GM12878 (cell line): ENCODE data around the gene IL31. TPM values are rescaled to one million over a fixed set of nuclear protein-coding genes. Genes with fewer than 3 reads are reported as not detected.

Experiments used
- ATAC-seq: fragments of 200-7000 bp; cut with Tn5 transposase; 3 replicates; pipeline ENCODE4 v1.9.1; 2020; ENCODE audit warnings: mild to moderate bottlenecking, moderate library complexity
- BruUV-seq: library from RNA; stranded (reverse); fragments of 400-500 nt; replicated peaks from 2 replicates; lab custom pipeline; 2021; lab: Mats Ljungman, UMichigan
- CTCF ChIA-PET: fragments of 300-600 bp; sonication (Branson Sonifier 250); formaldehyde crosslinking; extraction: SDS; loops from one replicate; lab custom pipeline; 2021; ENCODE audit warnings: inconsistent platforms; lab: Yijun Ruan, JAX
- POLR2A ChIA-PET: fragments of 350-600 bp; formaldehyde crosslinking; extraction: SDS; loops from one replicate; lab custom pipeline; 2021; ENCODE audit warnings: inconsistent platforms; lab: Charles Lee
- RAD21 ChIA-PET: fragments of 300-600 bp; sonication (Branson Sonifier 250); formaldehyde crosslinking; loops from one replicate; lab custom pipeline; 2023; ENCODE audit warnings: antibody characterized with exemption; ENCODE audit not compliant: unreplicated experiment; lab: Charles Lee
- SMC1A ChIA-PET: fragments of 300-600 bp; sonication (Branson Sonifier 250); formaldehyde crosslinking; loops from one replicate; lab custom pipeline; 2023; ENCODE audit not compliant: unreplicated experiment, uncharacterized antibody; lab: Charles Lee
- DNase-seq: peaks from one replicate; pipeline ENCODE4 v3.0.0-alpha.2; 2011; ENCODE audit warnings: low read depth, low spot score
- FAIRE-seq: peaks from 3 replicates; lab custom pipeline; 2011; peaks lifted over from hg19 to GRCh38; lab: Jason Lieb, UNC
- H2AFZ ChIP-seq: 2 replicates; pipeline ENCODE4 v1.6.0; 2011; ENCODE audit warnings: low read depth, low read length, control low read depth; ENCODE audit not compliant: control insufficient read depth
- H3K27ac ChIP-seq: 2 replicates; pipeline ENCODE4 v1.5.1; 2011; ENCODE audit warnings: control low read depth; ENCODE audit not compliant: control insufficient read depth, insufficient read depth
- H3K27me3 ChIP-seq, 2 experiments: replicated peaks in 1 of 2; 2 replicates each; pipeline versions ENCODE4 v1.6.0 to v1.6.1; 2011; ENCODE audit warnings: low read length in 1 of 2; ENCODE audit not compliant: control insufficient read depth in 2 of 2, insufficient read depth in 2 of 2
- H3K36me3 ChIP-seq, 2 experiments: 2 replicates each; pipeline ENCODE4 v1.5.1; 2011; ENCODE audit warnings: low read length in 1 of 2; ENCODE audit not compliant: control insufficient read depth in 2 of 2, insufficient read depth in 2 of 2
- H3K4me1 ChIP-seq: 2 replicates; pipeline ENCODE4 v1.6.1; 2011; ENCODE audit warnings: mild to moderate bottlenecking, low read length, moderate library complexity, mixed read lengths; ENCODE audit not compliant: control insufficient read depth, insufficient read depth
- H3K4me2 ChIP-seq: 2 replicates; pipeline ENCODE4 v1.6.0; 2011; ENCODE audit warnings: control low read depth; ENCODE audit not compliant: control insufficient read depth, insufficient read depth
- H3K4me3 ChIP-seq: fragments of 200-600 bp; sonication (generic); 2 replicates; pipeline ENCODE4 v1.5.1; 2016
- H3K79me2 ChIP-seq: 2 replicates; pipeline ENCODE4 v1.6.0; 2011; ENCODE audit warnings: low read length; ENCODE audit not compliant: control insufficient read depth, insufficient read depth
- H3K9ac ChIP-seq: 2 replicates; pipeline ENCODE4 v1.8.0; 2011; ENCODE audit warnings: low read length, control low read depth, mixed read lengths; ENCODE audit not compliant: control insufficient read depth, insufficient read depth
- H3K9me3 ChIP-seq: replicated peaks from 3 replicates; pipeline ENCODE4 v1.5.1; 2011; ENCODE audit warnings: mild to moderate bottlenecking, low read length; ENCODE audit not compliant: control insufficient read depth, insufficient read depth
- H4K20me1 ChIP-seq: 2 replicates; pipeline ENCODE4 v1.6.0; 2011; ENCODE audit not compliant: control insufficient read depth, insufficient read depth
- CHD2 ChIP-seq: IDR thresholded peaks from 2 replicates; pipeline ENCODE4 v1.6.1; 2011; ENCODE audit warnings: low read depth, low read length, improper control_type of control experiment, borderline replicate concordance
- EZH2 ChIP-seq: IDR thresholded peaks from 2 replicates; pipeline ENCODE4 v1.6.1; 2012; ENCODE audit warnings: low read depth, mild to moderate bottlenecking, control low read depth, inconsistent platforms, low read length, borderline replicate concordance; ENCODE audit not compliant: control insufficient read depth
- JUNB ChIP-seq: IDR thresholded peaks from 2 replicates; pipeline ENCODE4 v1.6.1; 2016; ENCODE audit warnings: antibody characterized with exemption, mild to moderate bottlenecking
- TAF1 ChIP-seq: IDR thresholded peaks from 2 replicates; pipeline ENCODE4 v1.6.1; 2011; ENCODE audit warnings: mild to moderate bottlenecking, low read depth, low read length, borderline replicate concordance
- TBL1XR1 ChIP-seq: IDR thresholded peaks from 2 replicates; pipeline ENCODE4 v1.6.1; 2012; ENCODE audit warnings: low read depth, low read length, improper control_type of control experiment
- USF1 ChIP-seq: IDR thresholded peaks from 2 replicates; pipeline ENCODE4 v1.6.1; 2011; ENCODE audit warnings: borderline replicate concordance, low read depth, mild to moderate bottlenecking, moderate library complexity, mixed read lengths, low read length; ENCODE audit not compliant: insufficient read depth; ENCODE audit errors: extremely low read length
- YBX1 ChIP-seq: fragments of 450-650 bp; IDR thresholded peaks from 2 replicates; pipeline ENCODE4 v1.6.1; 2016; ENCODE audit warnings: antibody characterized with exemption
- YY1 ChIP-seq: IDR thresholded peaks from 2 replicates; pipeline ENCODE4 v1.6.1; 2011; ENCODE audit warnings: low read depth, mild to moderate bottlenecking, low read length
- WGBS: methylation state at CpG from one replicate; pipeline ENCODE4 v1.1.6; 2016; ENCODE audit warnings: low lambda C conversion rate; ENCODE audit not compliant: insufficient replicate concordance, insufficient coverage; ENCODE audit errors: missing lambda C conversion rate; 5-methylcytosine and 5-hydroxymethylcytosine counted together
- in situ Hi-C: fragments of 300-500 bp; cut with MboI; formaldehyde crosslinking; loops from 9 replicates; pipeline ENCODE4 v1.14.3; 2018; ENCODE audit warnings: mixed read lengths
- intact Hi-C: fragments of 100-400 bp; cut with micrococcal nuclease; formaldehyde crosslinking; loops from one replicate; pipeline ENCODE4 v1.14.2; 2022; ENCODE audit not compliant: unreplicated experiment
- polyA plus RNA-seq, 11 experiments: library from polyadenylated mRNA; depleted of rRNA in 4 of 11; unstranded in 6 of 11; stranded (reverse) in 5 of 11; fragments of >200 nt; fragmentation: Nextera tagmentation in 4 of 11; fragmentation: Illumina TruSeq in 1 of 11; extraction: Ambion mirVana in 4 of 11; extraction: Trizol in 1 of 11; gene quantifications; 1 replicate in 1 of 11; 2 replicates in 10 of 11; pipeline versions ENCODE4 v1.2.1 to v1.2.3, GENCODE V29; 2011 to 2016; ENCODE audit warnings: inconsistent platforms in 2 of 11, missing spikeins in 2 of 11, low read depth in 1 of 11
- total RNA-seq, 4 experiments: library from RNA; depleted of rRNA in 3 of 4; stranded (reverse); fragments of >200 nt in 3 of 4; fragmentation: Illumina TruSeq in 1 of 4; extraction: Trizol in 1 of 4; gene quantifications; 2 replicates each; pipeline versions ENCODE4 v1.2.1 to v1.2.3, GENCODE V29; 2013 to 2021
- TF ChIP-seq, protein P1 (sequence below): fragments of 450-650 bp; formaldehyde crosslinking; IDR thresholded peaks from 2 replicates; pipeline ENCODE4 v1.5.0; 2022; ENCODE audit warnings: mild to moderate bottlenecking, missing genetic modification characterization
- TF ChIP-seq, protein P2 (sequence below): fragments of 150-350 bp; IDR thresholded peaks from 2 replicates; pipeline ENCODE4 v1.6.1; 2016; ENCODE audit warnings: low read depth, low read length
- TF ChIP-seq, protein P3 (sequence below): IDR thresholded peaks from 2 replicates; pipeline ENCODE4 v1.6.1; 2011; ENCODE audit warnings: mild to moderate bottlenecking, low read depth, low read length, moderate library complexity; ENCODE audit not compliant: insufficient replicate concordance
- TF ChIP-seq, protein P4 (sequence below): fragments of 450-650 bp; conservative IDR thresholded peaks from 2 replicates; pipeline ENCODE4 v1.6.1; 2017; ENCODE audit warnings: mild to moderate bottlenecking, moderate library complexity

Gene IL31
- total and polyA plus RNA-seq, 10 of the 15 experiments (the other 5 are each of a cell fraction or from before 2014, with no cell fraction given): not detected

DNA sequence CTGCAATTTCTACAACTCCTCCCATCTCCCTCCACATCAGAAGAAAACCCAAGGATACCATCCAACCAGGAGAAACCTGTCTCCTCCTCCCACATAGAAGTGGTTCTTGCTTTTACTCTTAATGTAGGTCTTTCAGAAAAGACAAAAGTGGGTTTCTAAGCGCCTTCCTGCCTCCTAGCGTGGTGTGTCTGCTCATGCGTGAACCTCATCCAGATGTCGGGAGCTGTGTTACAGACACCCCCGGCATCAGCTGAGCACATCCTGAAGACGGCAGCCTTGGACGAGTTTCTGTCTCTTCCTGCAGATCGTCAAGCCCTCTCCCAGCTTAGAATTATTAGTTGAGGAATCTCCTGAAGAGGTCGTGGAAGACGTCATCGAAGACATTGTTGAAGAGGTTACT, 18.4 kb upstream of the IL31 start:
- Histone ChIP-seq H3K4me2 (no peak overlapping the region), H4K20me1 (no peaks in the 10 kb centered on the region), H2AFZ (no peak overlapping the region), H3K4me1 (no peaks in the 10 kb centered on the region), H3K9ac (no peak overlapping the region), H3K36me3 (no peaks in the 10 kb centered on the region), H3K79me2 (no peaks in the 10 kb centered on the region), H3K4me3 (no peak overlapping the region), H3K27me3 (no peaks in the 10 kb centered on the region; a peak in 1 of 4 replicates), H3K9me3 (peaks cover 3% of the 10 kb centered on the region; the same call in 1 of the 3 replicates), H3K27ac (no peak overlapping the region)
- FAIRE-seq (no peak), ATAC-seq (no peak), DNase-seq (no peak)
- CTCF ChIA-PET: interaction anchor here (0.6 to 4.1 kb wide), 4 partner anchors 29 to 347 kb away, joined by 3 to 29 read pairs (median 4); no protein-coding TSS in a partner anchor
- WGBS: 52% methylated on average over 11 of the region's 11 CpGs
- intact Hi-C loops: no loop called here
- in situ Hi-C loops: loop anchor here (5.0 kb wide), 1 partner anchor 135 kb away; no protein-coding TSS in a partner anchor
- BruUV-seq: no TSS peak
- POLR2A ChIA-PET: no interaction called here
- SMC1A ChIA-PET: interaction anchor here (0.9 to 1.2 kb wide), 3 partner anchors 69 to 139 kb away, joined by 3 to 4 read pairs (median 3); no protein-coding TSS in a partner anchor
- RAD21 ChIA-PET: no interaction called here
- no peak for TF ChIP-seq EZH2
- TF ChIP-seq, protein P1, sequence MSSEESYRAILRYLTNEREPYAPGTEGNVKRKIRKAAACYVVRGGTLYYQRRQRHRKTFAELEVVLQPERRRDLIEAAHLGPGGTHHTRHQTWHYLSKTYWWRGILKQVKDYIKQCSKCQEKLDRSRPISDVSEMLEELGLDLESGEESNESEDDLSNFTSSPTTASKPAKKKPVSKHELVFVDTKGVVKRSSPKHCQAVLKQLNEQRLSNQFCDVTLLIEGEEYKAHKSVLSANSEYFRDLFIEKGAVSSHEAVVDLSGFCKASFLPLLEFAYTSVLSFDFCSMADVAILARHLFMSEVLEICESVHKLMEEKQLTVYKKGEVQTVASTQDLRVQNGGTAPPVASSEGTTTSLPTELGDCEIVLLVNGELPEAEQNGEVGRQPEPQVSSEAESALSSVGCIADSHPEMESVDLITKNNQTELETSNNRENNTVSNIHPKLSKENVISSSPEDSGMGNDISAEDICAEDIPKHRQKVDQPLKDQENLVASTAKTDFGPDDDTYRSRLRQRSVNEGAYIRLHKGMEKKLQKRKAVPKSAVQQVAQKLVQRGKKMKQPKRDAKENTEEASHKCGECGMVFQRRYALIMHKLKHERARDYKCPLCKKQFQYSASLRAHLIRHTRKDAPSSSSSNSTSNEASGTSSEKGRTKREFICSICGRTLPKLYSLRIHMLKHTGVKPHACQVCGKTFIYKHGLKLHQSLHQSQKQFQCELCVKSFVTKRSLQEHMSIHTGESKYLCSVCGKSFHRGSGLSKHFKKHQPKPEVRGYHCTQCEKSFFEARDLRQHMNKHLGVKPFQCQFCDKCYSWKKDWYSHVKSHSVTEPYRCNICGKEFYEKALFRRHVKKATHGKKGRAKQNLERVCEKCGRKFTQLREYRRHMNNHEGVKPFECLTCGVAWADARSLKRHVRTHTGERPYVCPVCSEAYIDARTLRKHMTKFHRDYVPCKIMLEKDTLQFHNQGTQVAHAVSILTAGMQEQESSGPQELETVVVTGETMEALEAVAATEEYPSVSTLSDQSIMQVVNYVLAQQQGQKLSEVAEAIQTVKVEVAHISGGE (CRISPR knock-in tag): no peak
- TF ChIP-seq TBL1XR1: no peak
- no peak for TF ChIP-seq CHD2
- TF ChIP-seq USF1: no peak
- TF ChIP-seq YBX1: no peak
- TF ChIP-seq, protein P2, sequence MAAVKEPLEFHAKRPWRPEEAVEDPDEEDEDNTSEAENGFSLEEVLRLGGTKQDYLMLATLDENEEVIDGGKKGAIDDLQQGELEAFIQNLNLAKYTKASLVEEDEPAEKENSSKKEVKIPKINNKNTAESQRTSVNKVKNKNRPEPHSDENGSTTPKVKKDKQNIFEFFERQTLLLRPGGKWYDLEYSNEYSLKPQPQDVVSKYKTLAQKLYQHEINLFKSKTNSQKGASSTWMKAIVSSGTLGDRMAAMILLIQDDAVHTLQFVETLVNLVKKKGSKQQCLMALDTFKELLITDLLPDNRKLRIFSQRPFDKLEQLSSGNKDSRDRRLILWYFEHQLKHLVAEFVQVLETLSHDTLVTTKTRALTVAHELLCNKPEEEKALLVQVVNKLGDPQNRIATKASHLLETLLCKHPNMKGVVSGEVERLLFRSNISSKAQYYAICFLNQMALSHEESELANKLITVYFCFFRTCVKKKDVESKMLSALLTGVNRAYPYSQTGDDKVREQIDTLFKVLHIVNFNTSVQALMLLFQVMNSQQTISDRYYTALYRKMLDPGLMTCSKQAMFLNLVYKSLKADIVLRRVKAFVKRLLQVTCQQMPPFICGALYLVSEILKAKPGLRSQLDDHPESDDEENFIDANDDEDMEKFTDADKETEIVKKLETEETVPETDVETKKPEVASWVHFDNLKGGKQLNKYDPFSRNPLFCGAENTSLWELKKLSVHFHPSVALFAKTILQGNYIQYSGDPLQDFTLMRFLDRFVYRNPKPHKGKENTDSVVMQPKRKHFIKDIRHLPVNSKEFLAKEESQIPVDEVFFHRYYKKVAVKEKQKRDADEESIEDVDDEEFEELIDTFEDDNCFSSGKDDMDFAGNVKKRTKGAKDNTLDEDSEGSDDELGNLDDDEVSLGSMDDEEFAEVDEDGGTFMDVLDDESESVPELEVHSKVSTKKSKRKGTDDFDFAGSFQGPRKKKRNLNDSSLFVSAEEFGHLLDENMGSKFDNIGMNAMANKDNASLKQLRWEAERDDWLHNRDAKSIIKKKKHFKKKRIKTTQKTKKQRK: no peak
- TF ChIP-seq TAF1: no peak
- TF ChIP-seq YY1: no peak
- TF ChIP-seq JUNB: no peak
- TF ChIP-seq, protein P3, sequence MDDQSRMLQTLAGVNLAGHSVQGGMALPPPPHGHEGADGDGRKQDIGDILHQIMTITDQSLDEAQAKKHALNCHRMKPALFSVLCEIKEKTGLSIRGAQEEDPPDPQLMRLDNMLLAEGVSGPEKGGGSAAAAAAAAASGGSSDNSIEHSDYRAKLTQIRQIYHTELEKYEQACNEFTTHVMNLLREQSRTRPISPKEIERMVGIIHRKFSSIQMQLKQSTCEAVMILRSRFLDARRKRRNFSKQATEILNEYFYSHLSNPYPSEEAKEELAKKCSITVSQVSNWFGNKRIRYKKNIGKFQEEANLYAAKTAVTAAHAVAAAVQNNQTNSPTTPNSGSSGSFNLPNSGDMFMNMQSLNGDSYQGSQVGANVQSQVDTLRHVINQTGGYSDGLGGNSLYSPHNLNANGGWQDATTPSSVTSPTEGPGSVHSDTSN: no peak
- TF ChIP-seq, protein P4, sequence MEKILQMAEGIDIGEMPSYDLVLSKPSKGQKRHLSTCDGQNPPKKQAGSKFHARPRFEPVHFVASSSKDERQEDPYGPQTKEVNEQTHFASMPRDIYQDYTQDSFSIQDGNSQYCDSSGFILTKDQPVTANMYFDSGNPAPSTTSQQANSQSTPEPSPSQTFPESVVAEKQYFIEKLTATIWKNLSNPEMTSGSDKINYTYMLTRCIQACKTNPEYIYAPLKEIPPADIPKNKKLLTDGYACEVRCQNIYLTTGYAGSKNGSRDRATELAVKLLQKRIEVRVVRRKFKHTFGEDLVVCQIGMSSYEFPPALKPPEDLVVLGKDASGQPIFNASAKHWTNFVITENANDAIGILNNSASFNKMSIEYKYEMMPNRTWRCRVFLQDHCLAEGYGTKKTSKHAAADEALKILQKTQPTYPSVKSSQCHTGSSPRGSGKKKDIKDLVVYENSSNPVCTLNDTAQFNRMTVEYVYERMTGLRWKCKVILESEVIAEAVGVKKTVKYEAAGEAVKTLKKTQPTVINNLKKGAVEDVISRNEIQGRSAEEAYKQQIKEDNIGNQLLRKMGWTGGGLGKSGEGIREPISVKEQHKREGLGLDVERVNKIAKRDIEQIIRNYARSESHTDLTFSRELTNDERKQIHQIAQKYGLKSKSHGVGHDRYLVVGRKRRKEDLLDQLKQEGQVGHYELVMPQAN: no peak
